HG03097 (cell line): Measurements from ENCODE around the gene GRM4.

Experiments used
- ATAC-seq: cut with Tn5 transposase; IDR thresholded peaks from one replicate; pipeline ENCODE4 v1.9.1; 2021; ENCODE audit not compliant: unreplicated experiment, low FRiP score

GRM4 gene

GRCh38 chr6:34158876-34159275 is 13.0 kb upstream of the GRM4 start:
- ATAC-seq: no peak

GRCh38 chr6:34157851-34158250 is 12.0 kb upstream of the GRM4 start:
- ATAC-seq: no peak

GRCh38 chr6:34157236-34157830 is 11.4 kb upstream of the GRM4 start:
- no peak for ATAC-seq

DNA sequence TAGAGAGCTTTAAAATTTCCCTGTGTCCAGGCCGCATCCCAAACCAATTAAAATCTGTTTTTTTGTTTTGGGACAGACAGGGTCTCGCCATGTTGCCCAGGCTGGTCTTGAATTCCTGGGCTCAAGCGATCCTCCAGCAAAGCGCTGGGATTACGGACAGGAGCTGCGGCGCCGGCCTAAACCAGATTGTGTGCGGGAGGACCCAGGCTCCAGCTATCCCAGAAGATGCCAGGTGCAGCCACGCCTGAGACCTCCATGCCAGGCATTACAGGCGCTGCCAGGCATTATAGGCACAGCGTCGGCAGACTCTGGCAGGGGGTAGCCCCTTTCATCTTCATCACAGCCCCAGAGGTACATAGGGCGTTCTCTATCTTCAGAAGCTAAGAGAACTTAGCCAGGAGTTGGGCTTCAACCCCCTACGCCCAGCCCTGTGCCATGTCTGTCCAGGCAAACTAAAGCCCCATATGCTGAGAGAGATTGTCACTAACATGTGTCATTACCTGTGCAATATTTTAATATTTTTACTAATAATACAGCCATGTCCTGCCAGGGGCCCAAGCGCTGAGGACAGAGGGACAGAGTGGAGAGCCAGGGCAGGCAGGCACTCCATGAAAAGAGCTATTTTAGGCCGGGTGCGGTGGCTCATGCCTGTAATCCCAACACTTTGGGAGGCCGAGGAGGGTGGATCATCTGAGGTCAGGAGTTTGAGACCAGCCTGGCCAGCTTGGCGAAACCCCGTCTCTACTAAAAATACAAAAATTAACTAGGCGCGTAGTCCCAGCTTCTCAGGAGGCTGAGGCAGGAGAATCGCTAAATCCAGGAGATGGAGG is 9.8 kb upstream of the GRM4 start:
- no peak for ATAC-seq

GRCh38 chr6:34154668-34155447 is 9.0 kb upstream of the GRM4 start:
- ATAC-seq: no peak

DNA sequence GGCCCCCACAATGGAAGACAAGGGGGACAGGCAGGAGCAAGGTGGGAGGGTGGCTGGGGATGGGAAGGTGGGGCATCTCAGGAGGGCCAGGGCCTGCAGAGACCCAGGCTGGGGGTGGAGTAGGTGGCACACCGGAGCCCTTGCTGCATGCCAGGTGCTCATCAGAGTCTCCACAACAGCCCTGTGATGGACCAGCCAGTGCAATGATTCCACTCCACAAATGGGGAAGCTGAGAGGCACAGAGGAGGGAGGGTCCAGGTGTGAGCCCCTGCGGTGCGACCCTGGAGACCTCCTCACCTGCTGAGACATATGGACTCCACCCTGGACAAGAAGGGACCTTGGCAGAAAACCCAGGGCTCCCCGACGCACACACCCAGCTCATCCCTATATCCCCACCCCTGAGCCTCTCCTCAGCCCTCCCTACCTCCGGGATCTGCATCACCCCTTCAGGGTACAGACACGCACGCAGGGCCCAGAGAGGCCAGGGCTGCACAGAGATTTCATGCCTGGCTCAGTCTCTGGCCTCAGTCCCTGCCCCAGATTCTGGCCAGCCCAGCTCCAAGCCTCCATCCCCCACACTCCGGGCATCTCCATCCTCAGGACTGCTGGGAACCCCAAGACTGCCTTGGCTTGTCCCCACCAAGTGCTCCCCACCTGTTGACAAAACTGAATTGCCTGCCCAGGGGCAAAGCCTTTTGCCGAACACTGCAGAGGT is 7.1 kb upstream of the GRM4 start:
- no peak for ATAC-seq

- ATAC-seq: no peak
Measured at GRCh38 chr6:34152042-34152524, 6.2 kb upstream of the GRM4 start.

GRCh38 chr6:34151321-34152041 is 5.6 kb upstream of the GRM4 start:
- ATAC-seq: no peak

DNA sequence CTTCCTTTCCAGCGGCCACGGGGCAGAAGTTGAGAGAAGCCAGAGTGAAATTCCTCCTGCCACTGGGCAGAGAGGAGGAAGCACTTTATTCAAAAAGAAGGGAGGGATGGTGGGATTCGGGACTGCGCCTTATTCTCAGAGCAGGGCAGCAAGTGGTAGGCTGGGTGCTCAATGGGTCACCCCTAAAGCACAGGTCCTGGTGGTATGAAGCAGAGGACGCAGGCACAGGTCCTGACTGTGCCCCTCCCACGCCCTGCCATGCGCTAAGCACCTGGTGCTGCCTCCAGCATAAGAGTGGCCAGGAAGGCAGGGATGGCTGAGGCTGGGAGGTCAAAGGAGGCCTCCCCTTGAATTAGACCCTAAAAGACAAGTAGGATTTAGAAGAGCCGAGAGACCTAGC is 4.9 kb upstream of the GRM4 start:
- no peak for ATAC-seq

DNA sequence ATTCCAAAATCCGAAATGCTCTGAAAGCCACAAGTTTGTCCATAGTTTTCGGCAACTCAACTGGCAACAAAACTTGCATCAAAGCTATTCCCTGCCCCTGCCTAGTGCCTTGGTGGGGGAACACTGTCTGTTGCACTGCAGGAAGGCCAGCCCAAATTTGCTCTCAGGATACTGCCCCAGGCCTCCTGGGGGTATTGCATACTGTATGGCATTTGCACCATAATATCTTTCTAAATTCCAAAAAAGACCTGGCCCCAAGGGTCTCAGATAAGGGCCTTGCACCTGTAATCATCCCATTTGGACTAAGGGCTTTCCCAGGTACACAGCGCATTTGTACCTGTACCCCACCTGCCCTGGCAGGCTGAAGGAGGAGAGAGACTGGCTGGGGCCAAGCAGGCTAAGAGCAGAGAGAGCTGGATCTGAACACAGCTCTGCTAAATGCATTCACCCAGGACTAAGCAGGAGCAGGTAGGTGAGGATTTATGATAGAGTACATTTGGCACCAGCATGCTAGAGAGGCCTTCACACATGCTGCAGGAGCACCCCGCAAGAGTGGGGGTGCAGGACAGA is 4.0 kb upstream of the GRM4 start:
- ATAC-seq: no peak

GRCh38 chr6:34149452-34149810 is 3.5 kb upstream of the GRM4 start:
- ATAC-seq: no peak

GRCh38 chr6:34148631-34149451 is 3.0 kb upstream of the GRM4 start:
- ATAC-seq: no peak

GRCh38 chr6:34147906-34148630 is 2.2 kb upstream of the GRM4 start:
- ATAC-seq: no peak

- ATAC-seq: no peak
Measured at GRCh38 chr6:34146801-34147592, 1.1 kb upstream of the GRM4 start.

GRCh38 chr6:34145161-34146020 is 496 bp downstream of the GRM4 start:
- no peak for ATAC-seq

DNA sequence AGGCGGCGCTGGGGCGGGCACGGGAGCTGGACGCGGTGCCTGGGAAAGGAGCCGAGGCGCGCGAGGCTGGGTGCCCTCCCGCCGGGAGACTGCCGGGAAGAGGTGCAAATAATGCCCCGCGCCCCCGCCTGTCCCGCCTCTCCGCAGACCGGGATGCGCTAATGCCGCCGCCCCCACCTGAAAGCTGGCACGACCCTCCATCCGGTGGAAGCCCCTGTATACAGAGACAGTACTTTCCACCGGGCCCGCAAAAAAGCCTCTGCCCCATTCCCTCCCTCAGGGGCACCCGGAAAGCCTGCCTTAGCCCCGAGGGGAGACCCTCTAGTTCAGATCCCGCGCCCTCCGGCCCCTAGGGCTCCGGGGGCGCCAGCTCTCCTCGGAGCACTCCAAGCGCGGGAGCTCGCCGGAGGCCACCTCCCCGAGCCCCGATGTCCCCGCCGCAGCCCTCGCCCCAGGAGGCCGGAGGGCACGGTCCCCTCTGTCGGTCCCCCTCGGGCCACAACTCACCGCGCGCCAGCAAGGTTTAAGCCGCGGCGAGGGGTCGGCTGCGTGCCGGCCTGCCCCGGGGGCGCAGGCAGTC is 1.2 kb downstream of the GRM4 start:
- no peak for ATAC-seq
